Osteocyte (in vitro differentiated cells): ENCODE results near the gene CYP24A1. TPM values are rescaled to one million over a fixed set of nuclear protein-coding genes. Genes with fewer than 3 reads are reported as not detected.

ENCODE experiments used
- DNase-seq: peaks from one replicate; pipeline ENCODE4 v3.0.0; 2021; ENCODE audit warnings: mixed read lengths; ENCODE audit not compliant: unreplicated experiment; ENCODE audit errors: extremely low spot score
- H3K27ac Mint-ChIP-seq: one replicate; pipeline ENCODE4 v1.8.0; 2021; ENCODE audit warnings: mild to moderate bottlenecking, mixed read lengths; ENCODE audit not compliant: unreplicated experiment
- H3K27me3 Mint-ChIP-seq: one replicate; pipeline ENCODE4 v1.8.0; 2021; ENCODE audit warnings: mixed read lengths; ENCODE audit not compliant: unreplicated experiment
- H3K36me3 Mint-ChIP-seq: one replicate; pipeline ENCODE4 v1.8.0; 2021; ENCODE audit warnings: mixed read lengths; ENCODE audit not compliant: unreplicated experiment
- H3K4me1 Mint-ChIP-seq: one replicate; pipeline ENCODE4 v1.8.0; 2021; ENCODE audit warnings: mixed read lengths; ENCODE audit not compliant: unreplicated experiment
- H3K4me3 Mint-ChIP-seq: one replicate; pipeline ENCODE4 v1.8.0; 2021; ENCODE audit warnings: mild to moderate bottlenecking, moderate library complexity, mixed read lengths; ENCODE audit not compliant: unreplicated experiment
- H3K9me3 Mint-ChIP-seq: one replicate; pipeline ENCODE4 v1.8.0; 2021; ENCODE audit warnings: mixed read lengths; ENCODE audit not compliant: unreplicated experiment
- total RNA-seq: library from RNA; stranded (reverse); gene quantifications from 2 replicates; pipeline ENCODE4 v1.2.1, GENCODE V29; 2021
- TF ChIP-seq, protein P1 (sequence below): fragments of 200-600 bp; sonication (generic); IDR thresholded peaks from 2 replicates; pipeline ENCODE4 v1.5.0; 2021; ENCODE audit warnings: antibody characterized with exemption, mild to moderate bottlenecking, moderate library complexity

Gene CYP24A1
- total RNA-seq, 1 donor from 2014 or later, result not detected

DNA sequence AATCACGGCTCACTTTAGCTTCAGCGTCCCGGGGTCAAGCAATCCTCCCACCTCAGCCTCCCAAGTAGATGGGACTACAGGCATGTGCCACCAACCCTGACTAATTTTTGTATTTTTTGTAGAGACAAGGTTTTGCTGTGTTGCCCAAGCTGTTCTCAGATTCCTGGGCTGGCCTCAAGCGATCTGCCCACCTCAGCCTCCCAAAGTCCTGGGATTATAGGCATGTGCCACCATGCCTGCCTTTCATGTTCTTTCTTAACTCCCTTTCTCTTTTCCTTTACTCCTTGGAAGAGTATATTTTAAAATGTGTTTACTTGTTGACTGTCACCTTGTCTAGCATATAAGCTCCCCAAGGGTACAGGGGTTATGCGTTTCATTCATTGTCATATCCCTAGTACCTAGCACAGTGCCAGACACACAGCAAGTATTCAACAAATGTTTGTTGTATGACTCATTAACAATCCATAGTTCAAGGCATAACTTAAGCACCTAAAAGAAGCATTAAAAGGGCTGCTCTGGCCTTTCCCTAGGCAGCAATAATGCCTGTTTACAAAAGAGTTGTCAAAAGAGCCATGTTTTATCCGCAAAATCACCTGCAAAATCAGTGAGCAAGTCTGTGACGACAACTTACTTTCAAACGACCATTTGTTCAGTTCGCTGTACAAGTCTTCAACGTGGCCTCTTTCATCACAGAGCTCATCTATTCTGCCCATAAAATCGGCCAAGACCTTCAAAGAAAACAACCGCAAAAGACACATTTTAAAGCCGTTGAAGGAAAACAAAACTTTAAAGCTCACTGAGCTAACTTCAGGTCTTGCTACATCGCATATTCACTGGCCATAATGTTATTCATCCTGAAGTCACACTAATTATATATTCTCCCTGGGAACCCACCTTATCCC is 4.6 kb downstream of the CYP24A1 start:
- TF ChIP-seq, protein P1, sequence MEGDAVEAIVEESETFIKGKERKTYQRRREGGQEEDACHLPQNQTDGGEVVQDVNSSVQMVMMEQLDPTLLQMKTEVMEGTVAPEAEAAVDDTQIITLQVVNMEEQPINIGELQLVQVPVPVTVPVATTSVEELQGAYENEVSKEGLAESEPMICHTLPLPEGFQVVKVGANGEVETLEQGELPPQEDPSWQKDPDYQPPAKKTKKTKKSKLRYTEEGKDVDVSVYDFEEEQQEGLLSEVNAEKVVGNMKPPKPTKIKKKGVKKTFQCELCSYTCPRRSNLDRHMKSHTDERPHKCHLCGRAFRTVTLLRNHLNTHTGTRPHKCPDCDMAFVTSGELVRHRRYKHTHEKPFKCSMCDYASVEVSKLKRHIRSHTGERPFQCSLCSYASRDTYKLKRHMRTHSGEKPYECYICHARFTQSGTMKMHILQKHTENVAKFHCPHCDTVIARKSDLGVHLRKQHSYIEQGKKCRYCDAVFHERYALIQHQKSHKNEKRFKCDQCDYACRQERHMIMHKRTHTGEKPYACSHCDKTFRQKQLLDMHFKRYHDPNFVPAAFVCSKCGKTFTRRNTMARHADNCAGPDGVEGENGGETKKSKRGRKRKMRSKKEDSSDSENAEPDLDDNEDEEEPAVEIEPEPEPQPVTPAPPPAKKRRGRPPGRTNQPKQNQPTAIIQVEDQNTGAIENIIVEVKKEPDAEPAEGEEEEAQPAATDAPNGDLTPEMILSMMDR, result no peak
- no peak for DNase-seq
- H3K27me3 Mint-ChIP-seq, result peaks cover 65% of the 10 kb centered on the region
- no peak overlapping the region for H3K27ac Mint-ChIP-seq
- H3K9me3 Mint-ChIP-seq, result no peaks in the 10 kb centered on the region
- peaks cover 11% of the 10 kb centered on the region for H3K4me1 Mint-ChIP-seq
- no peak overlapping the region for H3K4me3 Mint-ChIP-seq
- H3K36me3 Mint-ChIP-seq, result no peaks in the 10 kb centered on the region

DNA sequence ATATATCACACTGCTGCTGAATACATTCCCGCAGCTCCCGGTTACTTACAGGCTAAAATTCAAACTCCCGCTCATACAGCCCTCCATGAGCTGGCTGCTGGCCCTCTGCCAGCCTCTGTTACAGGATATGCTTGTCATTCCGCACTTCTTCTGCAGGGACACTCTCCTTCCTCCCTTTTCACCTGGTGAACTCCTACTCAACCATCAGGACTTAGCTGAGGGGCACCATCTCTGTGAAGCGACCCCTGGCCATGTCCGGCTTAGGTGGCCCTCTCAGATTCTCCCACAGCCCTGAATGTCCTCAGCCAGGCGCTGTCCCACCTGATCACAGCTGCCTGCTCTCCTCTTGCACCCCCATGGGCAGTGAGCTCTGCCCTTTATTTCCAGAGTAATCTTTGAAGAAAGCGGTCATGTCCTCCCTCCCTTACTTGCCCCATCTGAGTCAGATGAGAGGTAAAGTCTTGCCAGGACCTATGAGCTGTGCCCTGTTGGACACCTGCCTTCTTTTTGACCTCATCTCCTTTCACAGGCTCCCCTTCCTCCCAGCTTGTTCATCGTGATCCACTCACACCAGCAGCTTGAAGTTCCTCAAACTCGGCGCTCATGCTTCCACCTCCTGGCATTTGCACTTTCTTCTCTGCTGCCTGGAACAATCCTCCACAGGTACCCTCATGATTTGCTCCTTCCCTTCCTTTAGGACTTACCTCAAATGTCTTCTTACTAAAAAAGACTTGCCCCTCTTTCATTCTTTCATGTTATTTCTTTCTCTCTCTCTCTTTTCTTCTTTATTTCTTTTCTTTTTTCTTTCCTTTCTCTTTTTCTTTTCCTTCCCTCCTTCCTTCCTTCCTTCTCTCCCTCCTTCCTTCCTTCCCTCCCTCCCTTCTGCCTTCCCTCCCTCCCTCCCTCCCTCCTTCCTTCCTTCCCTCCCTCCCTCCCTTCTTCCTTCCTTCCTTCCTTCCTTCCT is 5.6 kb downstream of the CYP24A1 start:
- TF ChIP-seq, protein P1, result no peak
- Mint-ChIP-seq H3K36me3 (no peaks in the 10 kb centered on the region), H3K27ac (no peak overlapping the region), H3K9me3 (no peaks in the 10 kb centered on the region), H3K27me3 (peaks cover 61% of the 10 kb centered on the region), H3K4me1 (peaks cover 4% of the 10 kb centered on the region), H3K4me3 (no peak overlapping the region)
- DNase-seq, result peak; percentile 72

DNA sequence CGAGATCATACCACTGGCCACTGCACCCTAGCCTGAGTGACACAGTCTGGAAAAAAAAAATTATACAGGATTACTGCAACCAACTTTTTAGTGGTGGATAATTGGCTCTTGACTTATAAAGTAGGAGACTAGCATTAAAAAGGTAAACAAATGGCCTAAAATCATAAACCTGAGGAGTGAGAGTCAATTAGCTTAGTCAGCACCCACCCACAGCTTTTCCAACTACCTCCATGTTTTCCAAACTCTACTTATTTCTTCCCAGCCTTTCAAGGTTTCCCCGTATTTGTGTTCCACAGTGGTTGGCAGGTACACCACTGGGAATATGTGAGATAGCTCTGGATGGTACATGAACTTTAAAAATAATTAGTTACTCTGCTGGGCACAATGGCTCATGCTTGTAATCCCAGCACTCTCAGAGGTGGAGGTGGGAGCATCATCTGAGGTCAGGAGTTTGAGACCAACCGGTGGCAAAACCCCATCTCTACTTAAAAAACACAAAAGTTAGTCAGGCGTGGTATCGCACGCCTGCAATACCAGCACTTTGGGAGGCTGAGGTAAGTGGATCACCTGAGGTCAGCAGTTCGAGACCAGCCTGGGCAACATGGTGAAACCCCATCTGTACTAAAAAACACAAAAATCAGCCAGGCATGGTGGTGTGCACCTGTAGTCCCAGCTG is 6.7 kb downstream of the CYP24A1 start:
- Mint-ChIP-seq H3K27me3 (peaks cover 60% of the 10 kb centered on the region), H3K4me1 (no peaks in the 10 kb centered on the region), H3K27ac (no peak overlapping the region), H3K4me3 (no peak overlapping the region), H3K9me3 (no peaks in the 10 kb centered on the region), H3K36me3 (no peaks in the 10 kb centered on the region)
- TF ChIP-seq, protein P1, result no peak
- DNase-seq, result no peak

DNA sequence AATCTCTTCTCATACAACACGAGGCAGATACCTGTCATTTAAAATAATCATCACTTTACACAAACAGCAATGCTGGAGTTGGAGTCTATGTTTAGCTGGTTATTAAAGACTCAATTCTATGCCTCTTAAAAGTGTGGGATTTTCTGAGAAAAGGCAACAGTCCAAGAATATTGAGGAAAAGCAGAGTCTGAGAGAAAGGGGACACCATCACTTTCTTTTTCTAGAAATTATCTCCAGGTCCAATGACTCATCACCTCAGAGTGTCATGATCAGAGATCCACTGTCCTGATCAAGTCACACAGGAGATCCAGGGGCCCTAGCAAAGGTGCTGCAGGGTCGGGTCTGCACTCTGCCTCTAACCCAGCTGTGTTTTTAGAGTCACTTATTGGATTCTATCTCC is 8.0 kb downstream of the CYP24A1 start:
- no peaks in the 10 kb centered on the region for H3K9me3 Mint-ChIP-seq
- TF ChIP-seq, protein P1, result no peak
- H3K27ac Mint-ChIP-seq, result no peak overlapping the region
- DNase-seq, result no peak
- H3K4me1 Mint-ChIP-seq, result no peaks in the 10 kb centered on the region
- H3K27me3 Mint-ChIP-seq, result peaks cover 55% of the 10 kb centered on the region
- no peaks in the 10 kb centered on the region for H3K36me3 Mint-ChIP-seq
- H3K4me3 Mint-ChIP-seq, result no peak overlapping the region
